HG03571 (cell line): Measurements from ENCODE around the gene CYP1A2.

Experiments
- ATAC-seq: cut with Tn5 transposase; IDR thresholded peaks from one replicate; pipeline ENCODE4 v1.9.1; 2021; ENCODE audit not compliant: unreplicated experiment

The CYP1A2 gene

GRCh38 chr15:74802862-74803447 is 54.3 kb downstream of the CYP1A2 start:
- no peak for ATAC-seq

- no peak for ATAC-seq
Observed at GRCh38 chr15:74804935-74805334, 56.3 kb downstream of the CYP1A2 start.
